DND-41 (cell line): ENCODE measurements around the gene PHACTR4.

Experiments used
- EZH2 ChIP-seq: IDR thresholded peaks from 3 replicates; pipeline ENCODE4 v1.6.1; 2012; ENCODE audit warnings: borderline replicate concordance, low read depth, mild to moderate bottlenecking, moderate library complexity, low read length, inconsistent platforms; ENCODE audit not compliant: severe bottlenecking
- TF ChIP-seq, protein P1 (sequence below): IDR thresholded peaks from 2 replicates; pipeline ENCODE4 v1.5.1; 2012; ENCODE audit warnings: borderline replicate concordance, low read length, moderate library complexity, mild to moderate bottlenecking; ENCODE audit not compliant: poor library complexity, severe bottlenecking; ENCODE audit errors: extremely low read depth

DNA sequence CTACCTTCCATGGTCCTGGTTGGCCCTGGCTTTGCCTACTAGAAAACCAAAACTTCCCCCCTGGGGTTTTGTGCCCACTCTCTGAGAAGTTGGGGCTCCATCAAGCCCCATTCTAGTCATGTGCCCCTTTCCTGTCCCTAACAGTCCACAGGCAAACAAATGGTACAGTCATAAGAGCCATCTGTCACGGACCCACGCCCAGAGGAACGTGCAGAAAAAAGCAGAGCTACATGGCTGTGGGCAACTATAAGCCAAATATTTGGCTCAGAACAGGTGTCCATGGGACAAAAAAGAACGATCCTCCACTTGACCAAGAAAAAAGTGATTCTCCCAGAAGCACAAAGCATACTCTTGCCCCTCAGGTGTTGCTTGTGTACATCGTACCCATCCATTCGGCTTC, 168.7 kb downstream of the PHACTR4 start:
- TF ChIP-seq, protein P1, sequence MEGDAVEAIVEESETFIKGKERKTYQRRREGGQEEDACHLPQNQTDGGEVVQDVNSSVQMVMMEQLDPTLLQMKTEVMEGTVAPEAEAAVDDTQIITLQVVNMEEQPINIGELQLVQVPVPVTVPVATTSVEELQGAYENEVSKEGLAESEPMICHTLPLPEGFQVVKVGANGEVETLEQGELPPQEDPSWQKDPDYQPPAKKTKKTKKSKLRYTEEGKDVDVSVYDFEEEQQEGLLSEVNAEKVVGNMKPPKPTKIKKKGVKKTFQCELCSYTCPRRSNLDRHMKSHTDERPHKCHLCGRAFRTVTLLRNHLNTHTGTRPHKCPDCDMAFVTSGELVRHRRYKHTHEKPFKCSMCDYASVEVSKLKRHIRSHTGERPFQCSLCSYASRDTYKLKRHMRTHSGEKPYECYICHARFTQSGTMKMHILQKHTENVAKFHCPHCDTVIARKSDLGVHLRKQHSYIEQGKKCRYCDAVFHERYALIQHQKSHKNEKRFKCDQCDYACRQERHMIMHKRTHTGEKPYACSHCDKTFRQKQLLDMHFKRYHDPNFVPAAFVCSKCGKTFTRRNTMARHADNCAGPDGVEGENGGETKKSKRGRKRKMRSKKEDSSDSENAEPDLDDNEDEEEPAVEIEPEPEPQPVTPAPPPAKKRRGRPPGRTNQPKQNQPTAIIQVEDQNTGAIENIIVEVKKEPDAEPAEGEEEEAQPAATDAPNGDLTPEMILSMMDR: no peak
- TF ChIP-seq EZH2: no peak
